H1 (cell line): ENCODE results near the gene AAMP. TPM values are rescaled to one million over a fixed set of nuclear protein-coding genes. Genes with fewer than 3 reads are reported as not detected.

ENCODE experiments used
- ATF2 ChIP-seq: IDR thresholded peaks from 2 replicates; pipeline ENCODE4 v1.6.1; 2012; ENCODE audit warnings: low read length, inconsistent platforms
- BACH1 ChIP-seq: IDR thresholded peaks from 2 replicates; pipeline ENCODE4 v1.6.1; 2012; ENCODE audit warnings: low read length, improper control_type of control experiment
- CBX8 ChIP-seq: fragments of 300-800, 300-1000 bp; sonication (generic); IDR thresholded peaks from 2 replicates; pipeline ENCODE4 v1.7.1; 2016; ENCODE audit warnings: low read depth, low read length, borderline replicate concordance
- CTCF ChIP-seq, 3 experiments: IDR thresholded peaks; 1 replicate in 2 of 3; 2 replicates in 1 of 3; pipeline versions ENCODE4 v1.5.1 to v1.6.1; 2011; ENCODE audit warnings: low read length in 3 of 3, mild to moderate bottlenecking in 3 of 3, inconsistent platforms in 2 of 3, low read depth in 1 of 3, moderate library complexity in 1 of 3; ENCODE audit not compliant: insufficient read depth in 1 of 3; ENCODE audit errors: control extremely low read depth in 1 of 3
- E2F6 ChIP-seq: IDR thresholded peaks from 2 replicates; pipeline ENCODE4 v1.6.1; 2012; ENCODE audit warnings: inconsistent platforms
- NRF1 ChIP-seq: IDR thresholded peaks from 2 replicates; pipeline ENCODE4 v1.6.1; 2011; ENCODE audit warnings: mild to moderate bottlenecking, low read depth, low read length, improper control_type of control experiment
- RBBP5 ChIP-seq: IDR thresholded peaks from 2 replicates; pipeline ENCODE4 v1.7.1; 2012; ENCODE audit warnings: low read depth, mild to moderate bottlenecking, inconsistent platforms, low read length, moderate library complexity, borderline replicate concordance
- RXRA ChIP-seq: IDR thresholded peaks from 2 replicates; pipeline ENCODE4 v1.6.1; 2011; ENCODE audit warnings: low read depth, mild to moderate bottlenecking, low read length, moderate library complexity; ENCODE audit not compliant: insufficient read depth
- SP1 ChIP-seq: IDR thresholded peaks from 2 replicates; pipeline ENCODE4 v1.6.1; 2011; ENCODE audit warnings: low read depth, low read length
- polyA plus RNA-seq, 7 experiments: library from polyadenylated mRNA; depleted of rRNA in 3 of 7; stranded (reverse) in 5 of 7; unstranded in 2 of 7; fragments of >200 nt in 5 of 7; fragments of 200-250 nt in 2 of 7; gene quantifications; 1 replicate in 5 of 7; 2 replicates in 1 of 7; 4 replicates in 1 of 7; pipeline versions ENCODE4 v1.2.1 to v1.2.3, GENCODE V29; 2011 to 2013; ENCODE audit warnings: missing spikeins in 2 of 7, mixed read lengths in 2 of 7
- total RNA-seq: library from RNA; stranded (reverse); fragmentation: NEBNext Ultra II Directional; extraction: Animal tissue kit (Norgen Biotek cat#: 25700); gene quantifications from 2 replicates; pipeline ENCODE4 v1.2.1, GENCODE V29; 2021

AAMP gene
- total and polyA plus RNA-seq, 2 of the 8 experiments (the other 6 are each of a cell fraction or from before 2014, with no cell fraction given) = 119 to 125 TPM

- TF ChIP-seq CTCF (IDR thresholded peaks at IDR 0.05; ENCODE audit: control extremely low read depth in 1 of 3, insufficient read depth in 1 of 3, low read depth in 1 of 3, low read length in 3 of 3) = no peak
- no peak for TF ChIP-seq CBX8
- TF ChIP-seq NRF1 = no peak
- no peak for TF ChIP-seq ATF2
- TF ChIP-seq SP1 = no peak
- no peak for TF ChIP-seq RXRA
- TF ChIP-seq RBBP5 = no peak
- no peak for TF ChIP-seq BACH1
- TF ChIP-seq E2F6 = no peak
Measured at GRCh38 chr2:218291318-218292047, 21.5 kb upstream of the AAMP start (continued).
